BLaER1 (cell line): ENCODE measurements around the gene DYNLT2.
A peak's percentile ranks its signal among the peaks of the same experiment; 100 is the strongest.

Experiments used
- H3K27ac ChIP-seq: shearing (Covaris generic); formaldehyde crosslinking; 2 replicates; pipeline ENCODE4 v1.8.1; 2022
- H3K27me3 ChIP-seq: shearing (Covaris generic); formaldehyde crosslinking; 2 replicates; pipeline ENCODE4 v1.8.1; 2022
- H3K36me3 ChIP-seq: shearing (Covaris generic); formaldehyde crosslinking; 2 replicates; pipeline ENCODE4 v1.8.1; 2022
- H3K4me1 ChIP-seq: shearing (Covaris generic); formaldehyde crosslinking; 2 replicates; pipeline ENCODE4 v1.8.1; 2022
- H3K4me2 ChIP-seq: shearing (Covaris generic); formaldehyde crosslinking; 2 replicates; pipeline ENCODE4 v1.8.1; 2022
- H3K4me3 ChIP-seq: shearing (Covaris generic); formaldehyde crosslinking; 2 replicates; pipeline ENCODE4 v1.8.1; 2022
- H3K9ac ChIP-seq: shearing (Covaris generic); formaldehyde crosslinking; 2 replicates; pipeline ENCODE4 v1.8.1; 2022
- H3K9me3 ChIP-seq: shearing (Covaris generic); formaldehyde crosslinking; 2 replicates; pipeline ENCODE4 v1.8.1; 2022
- H4K20me1 ChIP-seq: shearing (Covaris generic); formaldehyde crosslinking; 2 replicates; pipeline ENCODE4 v1.8.1; 2022
- Cebpa-rat ChIP-seq: shearing (Covaris generic); IDR thresholded peaks from 2 replicates; pipeline ENCODE4 v1.8.1; 2022

Gene DYNLT2

DNA sequence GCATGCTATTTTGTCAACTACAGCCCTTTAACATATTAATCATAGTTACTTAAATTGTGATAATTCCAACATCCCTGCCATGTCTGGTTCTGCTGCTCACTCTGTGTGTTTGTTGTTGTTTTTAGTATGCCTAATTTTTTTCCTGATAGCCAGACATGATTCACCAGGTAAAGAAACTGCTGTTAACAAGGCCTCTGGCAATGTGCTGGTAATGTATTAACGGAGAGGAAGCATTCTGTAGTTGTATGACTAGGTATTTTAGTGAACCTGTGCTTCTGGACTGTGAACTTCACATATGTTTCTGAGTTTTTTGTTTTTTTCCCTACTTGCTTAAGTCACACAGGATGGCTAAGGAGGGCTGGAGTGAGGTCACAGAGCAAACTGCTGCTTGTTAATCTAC lies 4.8 kb downstream of the DYNLT2 start:
- peaks cover 14% of the 10 kb centered on the region for H3K4me1 ChIP-seq

DNA sequence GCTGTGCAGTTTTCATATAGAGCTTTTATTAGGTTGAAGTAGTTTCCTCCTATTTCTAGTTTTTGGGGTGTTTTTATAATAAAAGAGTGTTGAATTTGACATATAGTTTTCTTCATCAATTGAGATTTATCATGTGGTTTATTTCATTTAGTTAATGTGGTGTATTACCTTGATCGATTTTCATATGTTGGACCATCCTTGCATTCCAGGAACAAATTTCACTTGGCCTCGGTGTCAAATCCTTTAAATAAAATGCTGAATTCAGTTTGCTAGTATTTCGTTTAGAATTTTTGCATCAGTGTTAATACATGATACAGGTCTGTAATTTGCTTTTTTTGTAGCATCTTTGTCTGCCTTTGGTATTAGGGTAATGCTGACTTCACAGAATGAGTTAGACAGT lies 6.0 kb downstream of the DYNLT2 start:
- Histone ChIP-seq H3K4me3 (no peak overlapping the region), H3K36me3 (0 out of 2 replicates have a peak, but pooled peaks cover 3% of the 10 kb centered on the region), H3K27me3 (no peaks in the 10 kb centered on the region), H3K9me3 (peaks cover 9% of the 10 kb centered on the region; the same call in 1 of the 2 replicates), H3K9ac (no peak overlapping the region), H4K20me1 (no peaks in the 10 kb centered on the region), H3K4me1 (peaks cover 10% of the 10 kb centered on the region), H3K27ac (no peak overlapping the region), H3K4me2 (no peak overlapping the region)
- TF ChIP-seq Cebpa-rat, result no peak

More for the DNA sequence above, 4.8 kb downstream of the DYNLT2 start:
- no peaks in the 10 kb centered on the region for H3K27me3 ChIP-seq
- no peak overlapping the region for H3K4me3 ChIP-seq
- H3K4me2 ChIP-seq, result no peak overlapping the region
- peaks cover 9% of the 10 kb centered on the region; the same call in 1 of the 2 replicates for H3K9me3 ChIP-seq
- no peak overlapping the region for H3K9ac ChIP-seq
- 0 out of 2 replicates have a peak, but pooled peaks cover 3% of the 10 kb centered on the region for H3K36me3 ChIP-seq
- TF ChIP-seq Cebpa-rat, result no peak
- no peak overlapping the region for H3K27ac ChIP-seq
- H4K20me1 ChIP-seq, result no peaks in the 10 kb centered on the region

DNA sequence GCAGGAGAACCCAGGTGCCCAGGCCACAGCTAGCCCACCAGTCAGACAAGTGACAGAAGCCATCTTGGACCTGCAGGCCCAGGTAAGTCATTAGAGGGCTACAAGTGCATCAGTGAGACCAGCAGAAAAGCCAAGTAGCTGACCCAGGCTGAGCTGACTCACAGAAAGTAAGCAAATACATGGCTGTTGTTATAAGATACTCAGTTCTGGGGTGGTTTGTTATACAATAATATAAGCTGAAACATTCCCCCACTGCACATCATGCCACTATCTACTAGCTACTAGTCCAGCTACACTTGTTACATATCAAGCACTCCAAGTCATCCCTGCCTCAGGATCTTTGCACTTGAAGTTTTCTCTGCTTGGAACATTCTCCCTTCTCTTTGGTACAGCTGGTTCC lies 10.0 kb downstream of the DYNLT2 start:
- no peaks in the 10 kb centered on the region for H3K36me3 ChIP-seq
- no peak for TF ChIP-seq Cebpa-rat
- no peak overlapping the region for H3K4me3 ChIP-seq
- no peaks in the 10 kb centered on the region for H3K27me3 ChIP-seq
- no peak overlapping the region for H3K4me2 ChIP-seq
- no peaks in the 10 kb centered on the region for H4K20me1 ChIP-seq
- H3K4me1 ChIP-seq, result peaks cover 8% of the 10 kb centered on the region
- H3K9me3 ChIP-seq, result peaks cover 5% of the 10 kb centered on the region; the same call in 1 of the 2 replicates
- no peak overlapping the region for H3K9ac ChIP-seq
- no peak overlapping the region for H3K27ac ChIP-seq

DNA sequence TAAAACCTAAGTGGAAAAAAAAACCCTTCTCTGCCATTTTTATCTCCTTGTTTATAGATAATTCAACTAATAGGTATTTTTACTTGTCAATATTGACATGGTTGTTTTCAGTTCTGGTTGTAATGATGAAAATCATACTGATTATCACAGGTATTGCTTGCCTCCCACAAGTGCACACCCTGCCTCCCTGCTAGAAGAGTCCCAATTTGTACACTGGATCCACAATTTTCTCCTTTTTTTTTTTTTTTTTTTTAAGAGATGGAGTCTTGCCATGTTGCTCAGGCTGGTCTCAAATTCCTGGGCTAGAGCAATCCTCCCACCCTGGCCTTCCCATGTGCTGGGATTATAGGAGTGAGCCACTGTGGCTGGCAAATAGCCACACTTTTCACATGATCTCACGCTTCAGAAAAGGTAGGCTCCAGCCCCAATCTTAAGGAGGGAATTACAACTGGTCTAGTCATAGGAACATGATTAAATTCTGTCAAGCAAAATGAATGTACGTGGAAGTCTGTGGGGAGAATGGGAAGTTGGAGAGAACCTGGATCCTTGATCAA lies 12.3 kb downstream of the DYNLT2 start:
- Histone ChIP-seq H3K27me3 (no peaks in the 10 kb centered on the region), H3K27ac (no peak overlapping the region), H3K9ac (no peak overlapping the region), H3K4me1 (peaks cover 9% of the 10 kb centered on the region), H4K20me1 (no peaks in the 10 kb centered on the region), H3K4me2 (no peak overlapping the region), H3K9me3 (no peaks in the 10 kb centered on the region), H3K4me3 (no peak overlapping the region), H3K36me3 (no peaks in the 10 kb centered on the region)
- no peak for TF ChIP-seq Cebpa-rat

DNA sequence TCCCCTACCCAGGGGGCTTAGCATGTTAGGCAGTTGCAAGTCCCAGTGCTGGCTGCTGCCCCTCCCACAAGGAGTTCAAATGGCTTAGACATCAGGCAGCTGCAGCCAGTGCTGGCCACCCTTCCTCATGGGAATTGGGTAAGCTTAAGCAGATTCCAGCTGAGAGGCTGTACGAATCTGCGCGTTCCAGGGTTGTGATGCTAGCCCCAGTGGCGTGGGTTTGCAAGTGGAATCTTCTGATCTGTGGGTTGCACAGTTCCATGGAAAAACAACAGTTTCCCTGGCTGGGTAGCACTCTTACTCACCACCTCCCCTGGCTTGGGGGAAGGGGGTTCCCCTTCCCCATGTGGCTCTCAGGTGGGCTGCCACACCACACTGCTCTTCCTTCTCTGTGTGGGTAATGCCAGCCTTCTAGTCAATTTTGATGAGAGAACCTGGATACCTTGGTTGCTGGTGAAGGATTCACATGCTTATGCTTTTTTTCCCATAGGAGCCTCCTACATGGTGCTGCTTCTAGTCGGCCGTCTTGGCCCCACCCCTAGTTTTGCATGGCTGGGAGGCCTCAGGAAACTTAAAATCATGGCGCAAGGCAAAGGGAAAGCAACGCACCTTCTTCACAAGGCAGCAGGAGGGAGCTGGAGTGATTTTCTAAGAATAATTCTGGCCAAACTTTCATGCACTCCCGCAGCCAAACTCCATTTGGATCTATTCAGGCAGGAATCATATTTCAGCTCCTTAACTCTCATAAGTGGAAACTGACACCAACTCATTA lies 13.0 kb downstream of the DYNLT2 start:
- H3K27me3 ChIP-seq, result no peaks in the 10 kb centered on the region
- H3K36me3 ChIP-seq, result no peaks in the 10 kb centered on the region
- peaks cover 12% of the 10 kb centered on the region for H3K4me1 ChIP-seq
- no peaks in the 10 kb centered on the region for H3K9me3 ChIP-seq
- H3K4me2 ChIP-seq, result no peak overlapping the region; the same call in 1 of the 2 replicates
- no peak overlapping the region for H3K27ac ChIP-seq
- TF ChIP-seq Cebpa-rat, result no peak
- H4K20me1 ChIP-seq, result no peaks in the 10 kb centered on the region
- no peak overlapping the region for H3K4me3 ChIP-seq
- no peak overlapping the region for H3K9ac ChIP-seq

DNA sequence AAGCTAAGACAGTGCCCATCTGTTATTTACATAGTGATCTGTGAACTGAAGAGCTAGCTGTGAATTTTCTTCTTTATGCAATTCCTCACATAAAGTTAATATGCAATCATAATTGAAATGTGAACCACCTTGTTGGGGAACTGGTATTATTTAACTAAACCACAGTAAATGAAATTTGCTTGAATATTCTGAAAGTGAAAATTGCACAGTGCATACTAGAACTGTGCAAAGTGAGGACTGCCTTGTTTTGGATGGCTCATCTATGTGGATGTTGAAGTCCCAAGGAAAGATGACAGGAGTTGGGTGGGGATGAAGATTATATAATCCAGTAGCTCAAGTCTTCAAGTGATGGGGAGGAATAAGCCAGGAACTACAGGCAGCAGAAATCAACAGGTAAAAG lies 21.4 kb downstream of the DYNLT2 start:
- H3K36me3 ChIP-seq, result no peaks in the 10 kb centered on the region
- H3K4me2 ChIP-seq, result no peak overlapping the region
- H3K4me3 ChIP-seq, result no peak overlapping the region
- no peak for TF ChIP-seq Cebpa-rat
- H3K4me1 ChIP-seq, result peaks cover 17% of the 10 kb centered on the region
- H4K20me1 ChIP-seq, result no peaks in the 10 kb centered on the region
- H3K9me3 ChIP-seq, result no peaks in the 10 kb centered on the region
- H3K9ac ChIP-seq, result no peak overlapping the region
- no peak overlapping the region for H3K27ac ChIP-seq
- H3K27me3 ChIP-seq, result no peaks in the 10 kb centered on the region

DNA sequence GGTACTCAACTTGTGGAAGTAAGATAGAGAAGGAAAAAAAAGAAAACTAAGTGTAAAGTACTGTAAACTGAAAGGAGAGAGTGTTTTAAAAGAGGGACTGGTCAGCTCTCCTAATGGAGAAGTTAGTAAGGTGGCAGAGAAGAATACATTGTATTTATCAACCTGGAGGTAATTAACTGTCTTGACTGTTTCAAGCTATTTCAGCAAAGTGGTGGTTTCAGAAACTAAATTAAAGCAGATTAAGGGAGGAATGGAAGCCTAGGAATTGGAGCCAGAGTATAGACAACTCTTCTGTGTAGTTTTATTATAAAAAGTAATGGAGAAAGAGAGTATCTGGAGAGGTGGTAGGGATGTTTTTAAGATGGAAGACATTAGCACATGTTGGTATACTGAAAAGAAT lies 24.4 kb downstream of the DYNLT2 start:
- H3K9ac ChIP-seq, result no peak overlapping the region
- no peak overlapping the region for H3K4me3 ChIP-seq
- no peak overlapping the region for H3K27ac ChIP-seq
- peaks cover 22% of the 10 kb centered on the region for H3K4me1 ChIP-seq
- H4K20me1 ChIP-seq, result peaks cover 17% of the 10 kb centered on the region
- no peak for TF ChIP-seq Cebpa-rat
- H3K27me3 ChIP-seq, result no peaks in the 10 kb centered on the region
- H3K36me3 ChIP-seq, result no peaks in the 10 kb centered on the region
- H3K9me3 ChIP-seq, result no peaks in the 10 kb centered on the region
- no peak overlapping the region; the same call in 1 of the 2 replicates for H3K4me2 ChIP-seq

DNA sequence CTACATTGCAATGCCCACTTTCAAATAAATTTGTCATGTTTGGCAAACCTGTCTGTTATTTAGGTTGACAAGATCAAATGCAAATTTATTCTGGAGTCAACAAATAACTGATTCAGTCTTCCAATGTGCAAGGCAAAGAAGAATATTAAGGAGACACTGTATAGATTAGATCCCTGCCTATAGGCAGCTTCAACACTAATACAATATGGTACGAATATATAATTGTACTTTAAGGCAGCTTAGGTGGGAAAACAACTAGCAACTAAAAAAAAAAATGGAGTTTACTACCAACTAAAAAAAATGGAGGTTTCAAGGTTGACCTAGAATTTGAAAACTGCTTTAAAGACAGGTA lies 25.3 kb downstream of the DYNLT2 start:
- peak overlapping the region; percentile 96; the same call in 1 of the 2 replicates for H3K9ac ChIP-seq

DNA sequence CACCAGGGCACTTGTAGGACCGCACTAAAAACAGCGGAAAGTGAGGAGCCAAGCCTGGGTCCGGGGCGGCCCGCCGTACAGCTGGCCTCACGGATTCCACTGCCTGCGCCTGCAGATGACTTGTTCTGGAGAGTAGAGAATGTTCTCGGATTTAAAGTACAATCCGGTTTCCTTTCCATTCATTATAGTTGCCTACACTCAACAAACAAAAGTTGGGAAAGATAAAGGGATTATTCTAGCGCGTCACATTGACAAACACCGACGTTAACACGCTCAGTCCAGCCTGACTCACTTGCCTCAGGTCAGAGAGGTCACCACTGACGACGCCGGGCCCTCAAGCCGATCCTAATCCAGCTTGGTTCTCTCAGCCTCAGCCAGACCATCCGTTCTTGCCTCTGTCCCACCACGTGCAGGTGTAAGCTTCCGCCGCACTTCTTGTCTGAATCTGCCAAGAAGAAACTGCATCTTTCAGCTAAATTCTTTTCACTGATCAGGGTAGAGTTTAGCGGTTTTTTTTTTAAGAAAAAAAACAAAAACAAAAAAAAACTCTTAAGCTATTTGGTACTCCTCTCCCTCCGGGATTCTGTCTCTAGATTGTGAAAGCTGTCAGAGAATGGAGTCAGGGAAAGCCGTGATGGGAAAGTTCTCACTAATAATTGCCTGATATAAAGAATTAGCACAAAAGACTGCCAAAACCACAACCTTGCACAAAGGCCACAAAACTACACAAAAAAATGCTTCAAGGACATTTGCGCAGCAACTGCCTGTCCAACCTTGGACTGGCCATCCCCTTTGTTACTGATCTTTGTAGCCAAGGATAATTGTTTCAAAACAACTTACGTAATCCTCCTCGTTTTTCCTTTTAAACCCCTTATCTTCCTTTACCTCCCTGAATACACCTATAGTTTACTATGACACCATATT lies 26.0 kb downstream of the DYNLT2 start:
- Histone ChIP-seq H3K4me1 (peaks cover 31% of the 10 kb centered on the region), H3K4me2 (peak overlapping the region; percentile 93), H3K36me3 (no peaks in the 10 kb centered on the region; the same call in 1 of the 2 replicates), H3K27ac (peak overlapping the region; percentile 94), H3K27me3 (no peaks in the 10 kb centered on the region), H3K9me3 (no peaks in the 10 kb centered on the region), H3K9ac (peak overlapping the region; percentile 96), H4K20me1 (peaks cover 33% of the 10 kb centered on the region), H3K4me3 (peak overlapping the region; percentile 86)
- no peak for TF ChIP-seq Cebpa-rat

More for the DNA sequence above, 25.3 kb downstream of the DYNLT2 start:
- H3K4me2 ChIP-seq, result peak overlapping the region; percentile 93
- H3K9me3 ChIP-seq, result no peaks in the 10 kb centered on the region
- H3K4me3 ChIP-seq, result peak overlapping the region; percentile 86; the same call in 1 of the 2 replicates
- peaks cover 27% of the 10 kb centered on the region for H4K20me1 ChIP-seq
- H3K36me3 ChIP-seq, result no peaks in the 10 kb centered on the region
- no peak overlapping the region for H3K27ac ChIP-seq
- no peaks in the 10 kb centered on the region for H3K27me3 ChIP-seq
- no peak for TF ChIP-seq Cebpa-rat
- H3K4me1 ChIP-seq, result peaks cover 31% of the 10 kb centered on the region
